Loucy (cell line): ENCODE results near the gene PKIB.

Experiments used
- H2AFZ ChIP-seq: fragments of 200-600 bp; sonication (generic); 2 replicates; pipeline ENCODE4 v1.6.0; 2016; ENCODE audit warnings: antibody characterized with exemption, mild to moderate bottlenecking, low read length, moderate library complexity
- H3F3A ChIP-seq: fragments of 200-600 bp; 2 replicates; pipeline ENCODE4 v1.6.0; 2016; ENCODE audit warnings: antibody characterized with exemption, low read depth, mild to moderate bottlenecking
- H3K27me3 ChIP-seq: fragments of 200-600 bp; sonication (generic); 2 replicates; pipeline ENCODE4 v1.6.1; 2014; ENCODE audit warnings: low read length, mild to moderate bottlenecking; ENCODE audit not compliant: insufficient read depth, poor library complexity, severe bottlenecking
- H3K36me3 ChIP-seq: fragments of 200-600 bp; sonication (generic); 2 replicates; pipeline ENCODE4 v1.6.1; 2016; ENCODE audit warnings: low read length; ENCODE audit not compliant: insufficient read depth
- H3K4me1 ChIP-seq: fragments of 200-600 bp; sonication (generic); 2 replicates; pipeline ENCODE4 v1.5.1; 2014; ENCODE audit warnings: low read length, mild to moderate bottlenecking; ENCODE audit not compliant: insufficient read depth, poor library complexity, severe bottlenecking
- H3K4me2 ChIP-seq: fragments of 200-600 bp; sonication (generic); 2 replicates; pipeline ENCODE4 v1.6.0; 2014; ENCODE audit warnings: antibody characterized with exemption, low read length, low read depth, mild to moderate bottlenecking; ENCODE audit not compliant: poor library complexity, severe bottlenecking
- H3K4me3 ChIP-seq: fragments of 200-600 bp; sonication (generic); 2 replicates; pipeline ENCODE4 v1.5.1; 2014; ENCODE audit warnings: low read length, mild to moderate bottlenecking, mixed read lengths; ENCODE audit not compliant: poor library complexity, severe bottlenecking
- H3K79me2 ChIP-seq: fragments of 200-600 bp; sonication (generic); 2 replicates; pipeline ENCODE4 v1.6.1; 2014; ENCODE audit warnings: low read length; ENCODE audit not compliant: insufficient read depth
- H3K9ac ChIP-seq: fragments of 200-600 bp; sonication (generic); 2 replicates; pipeline ENCODE4 v1.6.0; 2014; ENCODE audit warnings: mild to moderate bottlenecking, low read depth, low read length, moderate library complexity; ENCODE audit not compliant: poor library complexity, severe bottlenecking
- H3K9me2 ChIP-seq: fragments of 200-600 bp; sonication (generic); replicated peaks from 2 replicates; pipeline ENCODE4 v1.6.1; 2016; ENCODE audit warnings: low read depth, low read length, mixed read lengths
- H3K9me3 ChIP-seq: fragments of 200-600 bp; sonication (generic); 2 replicates; pipeline ENCODE4 v1.6.1; 2014; ENCODE audit warnings: mild to moderate bottlenecking, antibody characterized with exemption, low read length, low read depth; ENCODE audit not compliant: insufficient read depth
- H4K20me1 ChIP-seq: fragments of 200-600 bp; sonication (generic); 2 replicates; pipeline ENCODE4 v1.6.0; 2014; ENCODE audit warnings: antibody characterized with exemption, low read length, mild to moderate bottlenecking; ENCODE audit not compliant: insufficient read depth, poor library complexity, severe bottlenecking
- EZH2phosphoT487 ChIP-seq: fragments of 200-600 bp; IDR thresholded peaks from 2 replicates; pipeline ENCODE4 v1.6.1; 2018; ENCODE audit warnings: antibody characterized with exemption, mild to moderate bottlenecking, moderate library complexity, borderline replicate concordance
- TF ChIP-seq, protein P1 (sequence below): fragments of 200-600 bp; sonication (generic); conservative IDR thresholded peaks from 2 replicates; pipeline ENCODE4 v1.5.1; 2014; ENCODE audit warnings: mild to moderate bottlenecking, antibody characterized with exemption, low read length

Gene PKIB

GRCh38 chr6:122620902-122621301 lies 10.7 kb downstream of the PKIB start:
- H3K4me3 ChIP-seq, result no peak overlapping the region
- TF ChIP-seq, protein P1, sequence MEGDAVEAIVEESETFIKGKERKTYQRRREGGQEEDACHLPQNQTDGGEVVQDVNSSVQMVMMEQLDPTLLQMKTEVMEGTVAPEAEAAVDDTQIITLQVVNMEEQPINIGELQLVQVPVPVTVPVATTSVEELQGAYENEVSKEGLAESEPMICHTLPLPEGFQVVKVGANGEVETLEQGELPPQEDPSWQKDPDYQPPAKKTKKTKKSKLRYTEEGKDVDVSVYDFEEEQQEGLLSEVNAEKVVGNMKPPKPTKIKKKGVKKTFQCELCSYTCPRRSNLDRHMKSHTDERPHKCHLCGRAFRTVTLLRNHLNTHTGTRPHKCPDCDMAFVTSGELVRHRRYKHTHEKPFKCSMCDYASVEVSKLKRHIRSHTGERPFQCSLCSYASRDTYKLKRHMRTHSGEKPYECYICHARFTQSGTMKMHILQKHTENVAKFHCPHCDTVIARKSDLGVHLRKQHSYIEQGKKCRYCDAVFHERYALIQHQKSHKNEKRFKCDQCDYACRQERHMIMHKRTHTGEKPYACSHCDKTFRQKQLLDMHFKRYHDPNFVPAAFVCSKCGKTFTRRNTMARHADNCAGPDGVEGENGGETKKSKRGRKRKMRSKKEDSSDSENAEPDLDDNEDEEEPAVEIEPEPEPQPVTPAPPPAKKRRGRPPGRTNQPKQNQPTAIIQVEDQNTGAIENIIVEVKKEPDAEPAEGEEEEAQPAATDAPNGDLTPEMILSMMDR, result no peak
- TF ChIP-seq EZH2phosphoT487, result no peak

DNA sequence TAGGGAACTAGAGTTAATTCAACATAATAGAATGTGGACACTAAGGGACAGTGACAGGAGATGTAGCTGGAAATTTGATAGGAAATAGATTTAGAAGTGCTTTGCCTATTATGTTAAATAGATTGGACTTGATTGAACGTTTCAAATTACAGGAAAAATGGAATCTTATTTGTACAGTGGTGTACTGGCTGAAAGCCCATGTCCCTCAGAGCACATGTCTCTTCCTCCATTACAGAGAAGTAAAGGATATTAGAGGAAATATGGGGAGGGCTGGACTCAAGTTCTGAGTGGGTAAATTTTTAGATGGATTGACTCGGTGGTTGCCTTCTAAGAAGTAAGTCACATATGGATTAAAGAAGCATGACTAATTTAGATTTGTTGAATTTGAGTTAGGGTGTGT lies 11.4 kb downstream of the PKIB start:
- no peaks in the 10 kb centered on the region for H3K79me2 ChIP-seq
- H3K4me2 ChIP-seq, result no peak overlapping the region
- H3K9ac ChIP-seq, result no peak overlapping the region
- H3K4me1 ChIP-seq, result no peaks in the 10 kb centered on the region
- TF ChIP-seq EZH2phosphoT487, result no peak
- TF ChIP-seq, protein P1, result no peak
- H3K9me2 ChIP-seq, result no peaks in the 10 kb centered on the region; the same call in 1 of the 2 replicates
- H4K20me1 ChIP-seq, result no peaks in the 10 kb centered on the region
- no peaks in the 10 kb centered on the region for H3K36me3 ChIP-seq
- no peaks in the 10 kb centered on the region for H3K27me3 ChIP-seq
- no peaks in the 10 kb centered on the region for H3K9me3 ChIP-seq
- H3F3A ChIP-seq, result no peaks in the 10 kb centered on the region
- H2AFZ ChIP-seq, result no peak overlapping the region
- no peak overlapping the region for H3K4me3 ChIP-seq

More at GRCh38 chr6:122620902-122621301, 10.7 kb downstream of the PKIB start:
- no peaks in the 10 kb centered on the region; the same call in 1 of the 2 replicates for H3K9me2 ChIP-seq
- no peaks in the 10 kb centered on the region for H3K79me2 ChIP-seq
- no peak overlapping the region for H3K9ac ChIP-seq
- no peaks in the 10 kb centered on the region for H3F3A ChIP-seq
- H3K9me3 ChIP-seq, result no peaks in the 10 kb centered on the region
- no peak overlapping the region for H2AFZ ChIP-seq
- no peaks in the 10 kb centered on the region for H3K4me1 ChIP-seq
- no peak overlapping the region for H3K4me2 ChIP-seq
- H3K36me3 ChIP-seq, result no peaks in the 10 kb centered on the region
- H4K20me1 ChIP-seq, result no peaks in the 10 kb centered on the region
- no peaks in the 10 kb centered on the region for H3K27me3 ChIP-seq

DNA sequence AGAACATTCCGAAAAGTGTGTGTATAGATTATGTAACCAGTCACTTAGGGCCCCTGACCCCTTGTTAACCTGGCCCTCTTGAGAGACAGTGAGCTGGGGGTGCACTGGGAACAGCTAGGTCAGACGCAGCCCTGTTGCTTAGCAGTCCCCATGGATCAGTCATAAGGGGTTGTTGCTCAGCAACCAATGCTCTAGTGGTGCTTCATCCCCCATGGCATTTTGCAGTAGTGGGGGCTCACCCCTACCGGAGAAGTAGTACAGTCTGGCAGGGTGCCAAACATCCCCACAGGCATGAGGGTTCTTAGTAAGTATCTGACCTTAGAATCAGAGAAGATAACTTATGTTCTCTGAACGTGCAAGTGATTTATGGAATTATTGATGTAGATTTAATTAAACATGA lies 12.3 kb downstream of the PKIB start:
- no peak overlapping the region for H3K4me2 ChIP-seq
- no peaks in the 10 kb centered on the region for H3K79me2 ChIP-seq
- no peak overlapping the region for H3K9ac ChIP-seq
- TF ChIP-seq, protein P1, result no peak
- no peak for TF ChIP-seq EZH2phosphoT487
- no peaks in the 10 kb centered on the region for H3K27me3 ChIP-seq
- H3F3A ChIP-seq, result no peaks in the 10 kb centered on the region
- H2AFZ ChIP-seq, result no peak overlapping the region
- no peaks in the 10 kb centered on the region for H3K36me3 ChIP-seq
- no peaks in the 10 kb centered on the region for H3K9me3 ChIP-seq
- H3K9me2 ChIP-seq, result no peaks in the 10 kb centered on the region
- no peak overlapping the region for H3K4me3 ChIP-seq
- H3K4me1 ChIP-seq, result no peaks in the 10 kb centered on the region
- no peaks in the 10 kb centered on the region for H4K20me1 ChIP-seq
